Measurements from ENCODE around the gene RXFP2. TPM values are rescaled to one million over a fixed set of nuclear protein-coding genes. Genes with fewer than 3 reads are reported as not detected.

The RXFP2 gene
- total and polyA plus RNA-seq, 2 experiments from 2014 or later: not detected

DNA sequence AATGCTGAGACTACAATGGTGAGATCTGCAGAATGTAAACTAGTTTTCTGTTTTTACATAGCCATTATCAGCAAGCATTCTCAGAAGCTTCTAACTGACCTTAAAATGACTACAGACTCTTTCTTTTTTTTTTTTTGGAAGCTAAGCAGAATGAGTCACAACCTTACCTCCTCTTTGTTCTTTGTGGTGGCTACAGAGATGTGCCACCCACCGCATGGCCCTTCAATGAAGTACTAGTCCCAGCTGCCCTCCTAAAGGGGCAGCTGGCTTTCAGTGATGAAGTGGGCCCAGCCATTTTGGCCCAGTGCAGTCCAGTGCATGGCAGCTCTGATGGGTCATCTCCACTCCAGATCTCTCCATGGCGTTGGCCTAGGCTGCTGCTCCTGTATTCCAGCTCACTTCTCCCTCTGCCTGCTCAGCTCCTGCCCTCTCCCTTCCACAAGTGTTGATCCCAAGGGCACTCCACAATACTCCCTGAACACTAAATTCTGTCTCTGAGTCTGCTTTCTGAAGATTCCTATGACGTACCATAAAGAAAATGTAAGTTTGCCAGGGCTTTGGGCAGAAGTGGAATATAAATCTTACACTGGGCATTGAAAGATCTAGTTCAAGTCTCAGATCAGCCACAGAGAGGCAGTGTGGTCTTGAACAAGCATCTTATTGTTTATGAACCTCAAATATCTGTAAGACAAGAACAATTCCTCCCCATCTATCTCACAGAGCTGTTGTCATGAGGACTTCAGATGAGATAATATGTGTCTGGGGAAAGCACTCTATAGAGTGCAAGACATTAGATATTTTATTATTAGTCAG is 85.6 kb downstream of the RXFP2 start:
- in situ Hi-C loops (cut with MboI): no loop called here
- no peaks in the 10 kb centered on the region for H4K20me1 ChIP-seq (ENCODE audit: insufficient read depth)
- no peaks in the 10 kb centered on the region for H3K36me3 ChIP-seq (ENCODE audit: low read depth)
- no peaks in the 10 kb centered on the region for H3K79me2 ChIP-seq (ENCODE audit: insufficient read depth)
- H3K4me2 ChIP-seq (ENCODE audit: unreplicated experiment): no peak overlapping the region
- no peaks in the 10 kb centered on the region for H3K27me3 ChIP-seq (replicated peaks; ENCODE audit: insufficient read depth)
- 67 to 77% methylated on average over 3 of the region's 3 CpGs for WGBS, 2 experiments (ENCODE audit: low coverage in 1 of 2, low lambda C conversion rate in 2 of 2, missing lambda C conversion rate in 2 of 2)
- H3K9me3 ChIP-seq (ENCODE audit: low read depth): no peaks in the 10 kb centered on the region
- no peak overlapping the region for H3K9ac ChIP-seq
- no peak overlapping the region for H3K4me3 ChIP-seq
- no peaks in the 10 kb centered on the region for H3K9me2 ChIP-seq (ENCODE audit: insufficient read depth)
- no peak overlapping the region for H3K27ac ChIP-seq
- no peak for TF ChIP-seq EZH2phosphoT487 (IDR thresholded peaks at IDR 0.05; ENCODE audit: insufficient read depth, low read depth)
- no peak for TF ChIP-seq EZH2 (IDR thresholded peaks at IDR 0.05; ENCODE audit: insufficient read depth, poor library complexity, severe bottlenecking)
- no peaks in the 10 kb centered on the region for H3K4me1 ChIP-seq (ENCODE audit: insufficient read depth)
- 0 out of 2 replicates have a peak overlapping the region, but pooled peaks have one; percentile 20 for H2AFZ ChIP-seq
- no peaks in the 10 kb centered on the region for H3F3A ChIP-seq (ENCODE audit: insufficient read depth)
- DNase-seq: peak; percentile 62

DNA sequence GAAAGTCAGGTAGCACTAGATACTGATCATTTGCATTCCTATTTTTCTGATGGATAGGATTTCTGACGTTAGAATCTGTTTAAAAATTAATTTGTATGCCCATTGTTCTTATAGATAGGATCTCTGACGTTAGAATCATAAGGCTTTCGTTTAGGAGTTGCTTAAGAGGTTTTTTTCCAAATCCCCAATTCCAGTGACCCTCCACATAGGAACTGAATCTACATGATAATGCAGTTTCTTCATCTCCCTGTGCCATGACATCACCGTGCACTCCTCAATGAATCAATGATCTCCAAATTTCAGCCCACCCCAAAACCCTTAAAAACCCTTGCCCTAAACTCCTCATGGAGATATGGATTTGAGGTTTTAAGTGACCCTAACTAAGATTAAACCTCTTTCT is 87.2 kb downstream of the RXFP2 start:
- Histone ChIP-seq H3K27me3 (replicated peaks; ENCODE audit: insufficient read depth) (no peaks in the 10 kb centered on the region), H3K27ac (no peak overlapping the region), H3K36me3 (ENCODE audit: low read depth) (no peaks in the 10 kb centered on the region), H3K9me3 (ENCODE audit: low read depth) (no peaks in the 10 kb centered on the region), H2AFZ (no peak overlapping the region), H3K79me2 (ENCODE audit: insufficient read depth) (no peaks in the 10 kb centered on the region), H3K4me1 (ENCODE audit: insufficient read depth) (no peaks in the 10 kb centered on the region), H3K4me3 (no peak overlapping the region), H3K9ac (no peak overlapping the region), H3F3A (ENCODE audit: insufficient read depth) (no peaks in the 10 kb centered on the region), H3K4me2 (ENCODE audit: unreplicated experiment) (no peak overlapping the region), H4K20me1 (ENCODE audit: insufficient read depth) (no peaks in the 10 kb centered on the region), H3K9me2 (ENCODE audit: insufficient read depth) (no peaks in the 10 kb centered on the region)
- 73 to 78% methylated on average over 4 of the region's 4 CpGs for WGBS, 2 experiments (ENCODE audit: low coverage in 1 of 2, low lambda C conversion rate in 2 of 2, missing lambda C conversion rate in 2 of 2)
- in situ Hi-C loops (cut with MboI): no loop called here
- no peak for DNase-seq
- TF ChIP-seq EZH2 (IDR thresholded peaks at IDR 0.05; ENCODE audit: insufficient read depth, poor library complexity, severe bottlenecking) (no peak), EZH2phosphoT487 (IDR thresholded peaks at IDR 0.05; ENCODE audit: insufficient read depth, low read depth) (no peak)

DNA sequence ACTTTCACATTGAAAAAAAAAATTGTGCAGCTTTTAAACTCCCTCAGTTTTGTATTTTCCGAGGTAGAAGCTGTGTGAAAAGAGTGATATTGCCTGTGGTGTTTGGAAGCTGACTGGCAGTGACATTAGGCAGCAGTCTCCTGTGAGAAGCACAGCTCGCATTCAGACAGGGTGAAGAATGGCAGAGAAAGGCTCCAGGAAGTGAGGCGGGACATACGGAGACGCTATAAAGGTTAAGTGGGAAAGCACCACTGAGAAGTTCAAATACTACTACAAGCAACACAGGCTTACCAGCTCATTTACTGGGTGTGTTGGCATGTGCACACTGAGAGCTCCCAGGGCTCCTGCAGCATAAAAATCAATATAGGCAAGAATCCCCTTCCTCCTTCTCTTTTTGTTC is 88.4 kb downstream of the RXFP2 start:
- H3K9me2 ChIP-seq (ENCODE audit: insufficient read depth): no peaks in the 10 kb centered on the region
- no peaks in the 10 kb centered on the region for H3K4me1 ChIP-seq (ENCODE audit: insufficient read depth)
- H3K27me3 ChIP-seq (replicated peaks; ENCODE audit: insufficient read depth): no peaks in the 10 kb centered on the region
- no peaks in the 10 kb centered on the region for H3K9me3 ChIP-seq (ENCODE audit: low read depth)
- no peak overlapping the region for H3K9ac ChIP-seq
- no peaks in the 10 kb centered on the region for H3K36me3 ChIP-seq (ENCODE audit: low read depth)
- H3K4me3 ChIP-seq: no peak overlapping the region
- no peak for TF ChIP-seq EZH2phosphoT487 (IDR thresholded peaks at IDR 0.05; ENCODE audit: insufficient read depth, low read depth)
- TF ChIP-seq EZH2 (IDR thresholded peaks at IDR 0.05; ENCODE audit: insufficient read depth, poor library complexity, severe bottlenecking): no peak
- H4K20me1 ChIP-seq (ENCODE audit: insufficient read depth): no peaks in the 10 kb centered on the region
- 72% methylated on average over 5 of the region's 5 CpGs for WGBS, 2 experiments (ENCODE audit: low coverage in 1 of 2, low lambda C conversion rate in 2 of 2, missing lambda C conversion rate in 2 of 2)
- no peaks in the 10 kb centered on the region for H3F3A ChIP-seq (ENCODE audit: insufficient read depth)
- H3K27ac ChIP-seq: no peak overlapping the region
- H3K79me2 ChIP-seq (ENCODE audit: insufficient read depth): no peaks in the 10 kb centered on the region
- in situ Hi-C loops (cut with MboI): no loop called here
- no peak overlapping the region for H3K4me2 ChIP-seq (ENCODE audit: unreplicated experiment)
- no peak overlapping the region for H2AFZ ChIP-seq
- no peak for DNase-seq

DNA sequence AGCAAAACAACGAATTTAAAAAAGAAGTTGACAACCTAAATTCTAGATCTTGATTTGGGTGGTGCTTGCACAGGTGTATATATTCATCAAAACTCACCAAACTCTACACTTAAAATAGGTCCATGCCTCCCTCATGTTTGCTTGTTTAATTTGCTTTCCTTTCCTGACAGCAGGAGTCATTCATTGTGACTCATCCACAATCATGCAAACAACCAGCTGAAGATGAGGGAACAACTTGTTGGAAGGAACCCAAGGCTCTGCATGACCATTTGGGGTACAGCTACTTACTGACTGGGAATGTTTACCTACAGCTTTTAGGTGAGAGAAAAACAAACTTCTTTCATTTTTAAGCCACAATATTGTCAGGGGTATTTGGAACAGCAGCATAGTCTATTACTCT is 96.6 kb downstream of the RXFP2 start:
- H3K27me3 ChIP-seq (replicated peaks; ENCODE audit: insufficient read depth): peaks cover 17% of the 10 kb centered on the region
- no peaks in the 10 kb centered on the region for H3K79me2 ChIP-seq (ENCODE audit: insufficient read depth)
- H2AFZ ChIP-seq: no peak overlapping the region
- no peaks in the 10 kb centered on the region for H3K36me3 ChIP-seq (ENCODE audit: low read depth)
- in situ Hi-C loops (cut with MboI): no loop called here
- no peaks in the 10 kb centered on the region for H3K9me3 ChIP-seq (ENCODE audit: low read depth)
- no peak overlapping the region for H3K9ac ChIP-seq
- no peak overlapping the region for H3K4me2 ChIP-seq (ENCODE audit: unreplicated experiment)
- peak; percentile 77 for DNase-seq
- H3K27ac ChIP-seq: no peak overlapping the region
- 0 out of 2 replicates have a peak, but pooled peaks cover 6% of the 10 kb centered on the region for H3K4me1 ChIP-seq (ENCODE audit: insufficient read depth)
- no peak overlapping the region for H3K4me3 ChIP-seq
- H3K9me2 ChIP-seq (ENCODE audit: insufficient read depth): no peaks in the 10 kb centered on the region
- H4K20me1 ChIP-seq (ENCODE audit: insufficient read depth): no peaks in the 10 kb centered on the region
- H3F3A ChIP-seq (ENCODE audit: insufficient read depth): 0 out of 2 replicates have a peak, but pooled peaks cover 4% of the 10 kb centered on the region
- WGBS, 2 experiments (ENCODE audit: low coverage in 1 of 2, low lambda C conversion rate in 2 of 2, missing lambda C conversion rate in 2 of 2): 55 to 68% methylated on average over 1 of the region's 1 CpG
- TF ChIP-seq EZH2phosphoT487 (IDR thresholded peaks at IDR 0.05; ENCODE audit: insufficient read depth, low read depth) (no peak), EZH2 (IDR thresholded peaks at IDR 0.05; ENCODE audit: insufficient read depth, poor library complexity, severe bottlenecking) (no peak)

Measured in GM23248 (cell line).